Kidney (tissue), 14 donors: ENCODE measurements around the gene CTAG2. TPM values are rescaled to one million over a fixed set of nuclear protein-coding genes. Genes with fewer than 3 reads are reported as not detected.

Experiments
- DNase-seq, 5 donors: peaks; one replicate each; pipeline ENCODE4 v3.0.0-alpha.2; 2013 to 2020
- FAIRE-seq: peaks from 2 replicates; lab custom pipeline; 2012; peaks lifted over from hg19 to GRCh38; lab: Jason Lieb, UNC
- H3K27ac ChIP-seq, 2 donors: one replicate each; pipeline ENCODE4 v1.7.0; 2013; ENCODE audit warnings: low read depth in 2 of 2, low read length in 2 of 2, inconsistent platforms in 1 of 2
- H3K27me3 ChIP-seq: one replicate; pipeline ENCODE4 v1.7.1; 2013; ENCODE audit warnings: low read length, inconsistent platforms; ENCODE audit not compliant: control insufficient read depth, insufficient read depth
- H3K36me3 ChIP-seq, 3 donors: one replicate each; pipeline versions ENCODE4 v1.7.0 to v1.7.1; 2013; ENCODE audit warnings: low read length in 3 of 3, control low read depth in 1 of 3, inconsistent platforms in 1 of 3; ENCODE audit not compliant: insufficient read depth in 3 of 3, control insufficient read depth in 2 of 3
- H3K4me1 ChIP-seq, 3 donors: one replicate each; pipeline versions ENCODE4 v1.7.0 to v1.7.1; 2013; ENCODE audit warnings: low read length in 3 of 3, inconsistent platforms in 1 of 3, low read depth in 1 of 3; ENCODE audit not compliant: control insufficient read depth in 2 of 3, insufficient read depth in 2 of 3
- H3K4me3 ChIP-seq, 3 donors: one replicate each; pipeline versions ENCODE4 v1.7.0 to v1.8.1; 2013; ENCODE audit warnings: low read length in 3 of 3, control low read depth in 1 of 3, inconsistent platforms in 1 of 3
- H3K9ac ChIP-seq, 3 donors: one replicate each; pipeline versions ENCODE4 v1.7.0 to v1.7.1; 2013; ENCODE audit warnings: low read length in 3 of 3, control low read depth in 1 of 3, inconsistent platforms in 1 of 3
- H3K9me3 ChIP-seq, 3 donors: one replicate each; pipeline versions ENCODE4 v1.7.0 to v1.7.1; 2013; ENCODE audit warnings: low read length in 3 of 3, control low read depth in 1 of 3, inconsistent platforms in 1 of 3; ENCODE audit not compliant: control insufficient read depth in 2 of 3, insufficient read depth in 1 of 3
- intact Hi-C: fragments of 100-400 bp; cut with DNase I; formaldehyde crosslinking; loops from one replicate; pipeline ENCODE4 v1.11.1; 2022
- polyA plus RNA-seq: library from polyadenylated mRNA; stranded (reverse); fragments of 350-450 nt; fragmentation: Illumina TruSeq; extraction: RNeasy Lipid Tissue Mini Kit (QIAGEN cat#74804); gene quantifications from one replicate; pipeline ENCODE4 v1.2.3, GENCODE V29; 2014; ENCODE audit warnings: low read depth, low replicate concordance; ENCODE audit not compliant: insufficient read depth
- total RNA-seq: library from RNA; stranded (reverse); fragmentation: NEBNext Ultra II Directional; extraction: Animal tissue kit (Norgen Biotek cat#: 25700); gene quantifications from one replicate; pipeline ENCODE4 v1.2.1, GENCODE V29; 2021
- TF ChIP-seq, protein P1 (sequence below): IDR thresholded peaks from 3 replicates; pipeline ENCODE4 v1.5.1; 2012; ENCODE audit warnings: mild to moderate bottlenecking, moderate library complexity, borderline replicate concordance; ENCODE audit not compliant: insufficient read depth; ENCODE audit errors: extremely low read depth
- donor health status: control.
- donor health status: control.
- donor health status: control.
- donor health status: control.
- donor health status: control.
- donor health status: DM: yes; HTN: yes; CAD: no.
- donor health status: Normal renal cell carcinoma (clear cell type).

CTAG2 gene
- total and polyA plus RNA-seq, 2 donors from 2014 or later, result 0.28 TPM; not detected in 1

- FAIRE-seq, result no peak
- Histone ChIP-seq H3K36me3 (no peaks in the 10 kb centered on the region), H3K27ac (no peak overlapping the region), H3K4me1 (no peaks in the 10 kb centered on the region), H3K9me3 (no peaks in the 10 kb centered on the region), H3K27me3 (no peaks in the 10 kb centered on the region), H3K9ac (no peak overlapping the region), H3K4me3 (no peak overlapping the region)
- no peak for DNase-seq
- TF ChIP-seq, protein P1, sequence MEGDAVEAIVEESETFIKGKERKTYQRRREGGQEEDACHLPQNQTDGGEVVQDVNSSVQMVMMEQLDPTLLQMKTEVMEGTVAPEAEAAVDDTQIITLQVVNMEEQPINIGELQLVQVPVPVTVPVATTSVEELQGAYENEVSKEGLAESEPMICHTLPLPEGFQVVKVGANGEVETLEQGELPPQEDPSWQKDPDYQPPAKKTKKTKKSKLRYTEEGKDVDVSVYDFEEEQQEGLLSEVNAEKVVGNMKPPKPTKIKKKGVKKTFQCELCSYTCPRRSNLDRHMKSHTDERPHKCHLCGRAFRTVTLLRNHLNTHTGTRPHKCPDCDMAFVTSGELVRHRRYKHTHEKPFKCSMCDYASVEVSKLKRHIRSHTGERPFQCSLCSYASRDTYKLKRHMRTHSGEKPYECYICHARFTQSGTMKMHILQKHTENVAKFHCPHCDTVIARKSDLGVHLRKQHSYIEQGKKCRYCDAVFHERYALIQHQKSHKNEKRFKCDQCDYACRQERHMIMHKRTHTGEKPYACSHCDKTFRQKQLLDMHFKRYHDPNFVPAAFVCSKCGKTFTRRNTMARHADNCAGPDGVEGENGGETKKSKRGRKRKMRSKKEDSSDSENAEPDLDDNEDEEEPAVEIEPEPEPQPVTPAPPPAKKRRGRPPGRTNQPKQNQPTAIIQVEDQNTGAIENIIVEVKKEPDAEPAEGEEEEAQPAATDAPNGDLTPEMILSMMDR, result no peak
- intact Hi-C loops, result no loop called here
Measured at GRCh38 chrX:154602766-154603437, 50.5 kb downstream of the CTAG2 start.

DNA sequence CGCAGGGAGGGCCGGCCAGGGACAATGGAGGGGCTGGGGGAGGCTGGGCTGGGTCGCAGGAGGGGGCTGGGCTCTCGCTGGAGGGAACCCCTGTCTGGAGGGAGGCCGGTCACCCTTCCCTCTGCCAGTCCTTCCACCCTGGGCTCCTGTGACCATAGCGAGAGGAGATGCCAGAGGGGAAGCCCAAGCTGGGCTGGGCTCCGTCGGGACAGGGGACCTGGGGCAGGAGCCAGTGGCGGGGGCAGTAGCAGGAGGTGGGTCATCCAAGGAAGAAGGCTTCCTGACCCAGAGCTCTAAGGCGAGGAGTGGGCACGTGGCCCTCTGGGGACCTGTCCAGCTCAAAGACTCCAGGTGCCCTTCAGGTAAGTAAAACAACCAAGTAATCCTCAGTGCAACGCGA is 51.2 kb downstream of the CTAG2 start:
- Histone ChIP-seq H3K27ac (no peak overlapping the region), H3K4me1 (no peaks in the 10 kb centered on the region), H3K9ac (no peak overlapping the region), H3K4me3 (no peak overlapping the region), H3K9me3 (no peaks in the 10 kb centered on the region), H3K27me3 (no peaks in the 10 kb centered on the region), H3K36me3 (no peaks in the 10 kb centered on the region)
- TF ChIP-seq, protein P1, result no peak
- DNase-seq, result no peak
- FAIRE-seq, result no peak
- intact Hi-C loops, result no loop called here

Other genes with a start within 250 kb of the CTAG2 start
- 33.8 TPM for gene DNASE1L1, start 244.3 kb downstream of the CTAG2 start, total RNA-seq
- gene DNASE1L1, start 244.3 kb downstream of the CTAG2 start, polyA plus RNA-seq, result 28.0 TPM
- 40.2 TPM for gene TAFAZZIN, start 242.0 kb downstream of the CTAG2 start, total RNA-seq
- 33.3 TPM for gene TAFAZZIN, start 242.0 kb downstream of the CTAG2 start, polyA plus RNA-seq
- gene ATP6AP1, start 224.9 kb downstream of the CTAG2 start, total RNA-seq, result 121 TPM
- 205 TPM for gene ATP6AP1, start 224.9 kb downstream of the CTAG2 start, polyA plus RNA-seq
- gene GDI1, start 216.4 kb downstream of the CTAG2 start, total RNA-seq, result 116 TPM
- 92.5 TPM for gene GDI1, start 216.4 kb downstream of the CTAG2 start, polyA plus RNA-seq
- 46.0 TPM for gene FAM50A, start 209.4 kb downstream of the CTAG2 start, total RNA-seq
- 112 TPM for gene FAM50A, start 209.4 kb downstream of the CTAG2 start, polyA plus RNA-seq
- gene PLXNA3, start 195.3 kb downstream of the CTAG2 start, total RNA-seq, result 40.5 TPM
- 4.9 TPM for gene PLXNA3, start 195.3 kb downstream of the CTAG2 start, polyA plus RNA-seq
- 10.0 TPM for gene LAGE3, start 174.3 kb downstream of the CTAG2 start, total RNA-seq
- gene LAGE3, start 174.3 kb downstream of the CTAG2 start, polyA plus RNA-seq, result 29.0 TPM
- gene UBL4A, start 167.0 kb downstream of the CTAG2 start, total RNA-seq, result 26.1 TPM
- 35.2 TPM for gene UBL4A, start 167.0 kb downstream of the CTAG2 start, polyA plus RNA-seq
- 27.3 TPM for gene SLC10A3, start 162.9 kb downstream of the CTAG2 start, total RNA-seq
- 19.0 TPM for gene SLC10A3, start 162.9 kb downstream of the CTAG2 start, polyA plus RNA-seq
- 39.5 TPM for gene FAM3A, start 137.3 kb downstream of the CTAG2 start, total RNA-seq
- 73.4 TPM for gene FAM3A, start 137.3 kb downstream of the CTAG2 start, polyA plus RNA-seq
- 54.1 TPM for gene G6PD, start 106.7 kb downstream of the CTAG2 start, total RNA-seq
- 34.7 TPM for gene G6PD, start 106.7 kb downstream of the CTAG2 start, polyA plus RNA-seq
- gene IKBKG, start 106.0 kb downstream of the CTAG2 start, total RNA-seq, result 31.3 TPM
- 23.3 TPM for gene IKBKG, start 106.0 kb downstream of the CTAG2 start, polyA plus RNA-seq
- not detected for gene CTAG1A, start 68.4 kb downstream of the CTAG2 start, total RNA-seq
- not detected for gene CTAG1A, start 68.4 kb downstream of the CTAG2 start, polyA plus RNA-seq
- gene CTAG1B, start 34.3 kb downstream of the CTAG2 start, total RNA-seq, result not detected
- not detected for gene CTAG1B, start 34.3 kb downstream of the CTAG2 start, polyA plus RNA-seq
- 6.4 TPM for gene GAB3, start 97.5 kb upstream of the CTAG2 start, total RNA-seq
- gene GAB3, start 97.5 kb upstream of the CTAG2 start, polyA plus RNA-seq, result 0.95 TPM
- 35.7 TPM for gene DKC1, start 109.3 kb upstream of the CTAG2 start, total RNA-seq
- gene DKC1, start 109.3 kb upstream of the CTAG2 start, polyA plus RNA-seq, result 21.7 TPM
- gene MPP1, start 151.9 kb upstream of the CTAG2 start, total RNA-seq, result 47.0 TPM
- gene MPP1, start 151.9 kb upstream of the CTAG2 start, polyA plus RNA-seq, result 76.4 TPM
- not detected for gene SMIM9, start 181.1 kb upstream of the CTAG2 start, total RNA-seq
- gene SMIM9, start 181.1 kb upstream of the CTAG2 start, polyA plus RNA-seq, result not detected
- gene F8A1, start 232.8 kb upstream of the CTAG2 start, total RNA-seq, result 44.8 TPM
- 51.9 TPM for gene F8A1, start 232.8 kb upstream of the CTAG2 start, polyA plus RNA-seq